Measurements from ENCODE around the gene KIR3DL3.
"Not testable (repeated sequence)": the region's sequence is repeated elsewhere in the genome, so short reads cannot be mapped to it uniquely, and the experiment has no call there.

KIR3DL3 gene

GRCh38 chr19:54727562-54727961 lies 3.3 kb downstream of the KIR3DL3 start:
- TF ChIP-seq GATA2 (IDR thresholded peaks at IDR 0.05; ENCODE audit: low read depth, low read length) (no peak), GATA3 (IDR thresholded peaks at IDR 0.05; ENCODE audit: low read depth, low read length) (no peak)

DNA sequence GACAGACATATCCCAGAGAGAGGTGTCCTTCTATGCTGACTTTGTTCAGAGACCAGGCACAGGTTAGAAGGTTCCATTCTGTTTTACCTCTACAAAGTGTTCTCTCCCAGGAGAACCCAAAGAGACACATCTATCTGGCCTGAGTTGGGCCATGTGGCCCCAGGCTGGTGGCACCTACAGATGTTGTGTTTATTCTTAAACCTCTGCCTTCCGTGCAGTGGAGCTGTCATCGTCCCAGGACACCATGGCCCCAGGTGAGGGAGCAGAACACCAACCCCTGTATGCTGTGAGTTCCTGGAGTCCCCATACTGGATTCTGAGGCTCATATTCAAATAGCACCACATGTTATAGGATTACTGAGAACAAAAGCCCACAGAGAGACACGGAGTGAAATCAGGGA lies 3.9 kb downstream of the KIR3DL3 start:
- no peak for TF ChIP-seq GATA2 (IDR thresholded peaks at IDR 0.05; ENCODE audit: low read depth, low read length)
- no peak for TF ChIP-seq GATA3 (IDR thresholded peaks at IDR 0.05; ENCODE audit: low read depth, low read length)

DNA sequence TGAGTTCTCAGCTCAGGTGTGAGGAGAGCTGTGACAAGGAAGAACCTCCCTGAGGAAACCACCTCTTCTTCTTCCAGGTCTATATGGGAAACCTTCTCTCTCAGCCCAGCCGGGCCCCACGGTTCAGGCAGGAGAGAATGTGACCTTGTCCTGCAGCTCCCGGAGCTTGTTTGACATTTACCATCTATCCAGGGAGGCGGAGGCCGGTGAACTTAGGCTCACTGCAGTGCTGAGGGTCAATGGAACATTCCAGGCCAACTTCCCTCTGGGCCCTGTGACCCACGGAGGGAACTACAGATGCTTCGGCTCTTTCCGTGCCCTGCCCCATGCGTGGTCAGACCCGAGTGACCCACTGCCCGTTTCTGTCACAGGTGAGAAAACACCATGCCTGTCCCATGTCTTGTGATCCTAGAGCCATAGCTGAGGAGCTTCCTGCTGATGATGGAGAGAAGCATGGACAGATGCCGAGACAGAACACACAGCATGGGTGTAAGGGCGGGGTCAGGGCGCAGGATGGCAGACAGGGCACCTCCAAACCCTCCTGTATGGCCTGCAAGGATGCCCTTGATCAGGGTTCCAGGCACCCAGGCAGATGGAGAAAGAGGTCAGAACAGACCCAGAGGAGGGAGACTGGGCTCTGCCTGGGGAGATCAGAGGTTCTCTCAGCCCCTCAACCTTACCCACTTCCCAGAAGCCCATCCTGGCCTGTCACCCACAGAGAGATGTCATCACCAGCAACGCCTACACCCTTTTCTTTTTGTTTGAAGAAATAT lies 5.4 kb downstream of the KIR3DL3 start:
- TF ChIP-seq GATA3 (IDR thresholded peaks at IDR 0.05; ENCODE audit: low read depth, low read length) (no peak), GATA2 (IDR thresholded peaks at IDR 0.05; ENCODE audit: low read depth, low read length) (no peak)

- TF ChIP-seq GATA2 (IDR thresholded peaks at IDR 0.05; ENCODE audit: low read depth, low read length): no peak
- no peak for TF ChIP-seq GATA3 (IDR thresholded peaks at IDR 0.05; ENCODE audit: low read depth, low read length)
Measured at GRCh38 chr19:54731191-54731590, 6.9 kb downstream of the KIR3DL3 start.

GRCh38 chr19:54738306-54738705 lies 14.1 kb downstream of the KIR3DL3 start, which contains the start of gene KIR2DL3:
Gene KIR2DL3 (plus strand): TSS chr19:54738513. CDS start chr19:54738546, 33 bp downstream.
- not testable (repeated sequence) for TF ChIP-seq GATA3, GATA2 (IDR thresholded peaks at IDR 0.05; ENCODE audit: low read depth, low read length)

DNA sequence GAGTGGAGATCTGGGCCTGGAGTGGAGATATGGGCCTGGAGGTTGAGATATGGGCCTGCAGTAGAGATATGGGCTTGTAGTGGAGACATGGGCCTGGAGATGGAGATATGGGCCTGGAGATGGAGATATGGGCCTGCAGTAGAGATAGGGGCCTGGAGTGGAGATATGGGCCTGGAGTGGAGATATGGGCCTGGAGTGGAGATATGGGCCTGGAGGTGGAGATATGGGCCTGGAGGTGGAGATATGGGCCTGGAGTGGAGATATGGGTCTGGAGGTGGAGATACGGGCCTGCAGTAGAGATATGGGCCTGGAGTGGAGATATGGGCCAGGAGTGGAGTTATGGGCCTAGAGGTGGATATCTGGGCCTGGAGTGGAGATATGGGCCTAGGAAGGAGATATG lies 14.5 kb downstream of the KIR3DL3 start:
- TF ChIP-seq GATA2 (IDR thresholded peaks at IDR 0.05; ENCODE audit: low read depth, low read length) (no peak), GATA3 (IDR thresholded peaks at IDR 0.05; ENCODE audit: low read depth, low read length) (no peak)

DNA sequence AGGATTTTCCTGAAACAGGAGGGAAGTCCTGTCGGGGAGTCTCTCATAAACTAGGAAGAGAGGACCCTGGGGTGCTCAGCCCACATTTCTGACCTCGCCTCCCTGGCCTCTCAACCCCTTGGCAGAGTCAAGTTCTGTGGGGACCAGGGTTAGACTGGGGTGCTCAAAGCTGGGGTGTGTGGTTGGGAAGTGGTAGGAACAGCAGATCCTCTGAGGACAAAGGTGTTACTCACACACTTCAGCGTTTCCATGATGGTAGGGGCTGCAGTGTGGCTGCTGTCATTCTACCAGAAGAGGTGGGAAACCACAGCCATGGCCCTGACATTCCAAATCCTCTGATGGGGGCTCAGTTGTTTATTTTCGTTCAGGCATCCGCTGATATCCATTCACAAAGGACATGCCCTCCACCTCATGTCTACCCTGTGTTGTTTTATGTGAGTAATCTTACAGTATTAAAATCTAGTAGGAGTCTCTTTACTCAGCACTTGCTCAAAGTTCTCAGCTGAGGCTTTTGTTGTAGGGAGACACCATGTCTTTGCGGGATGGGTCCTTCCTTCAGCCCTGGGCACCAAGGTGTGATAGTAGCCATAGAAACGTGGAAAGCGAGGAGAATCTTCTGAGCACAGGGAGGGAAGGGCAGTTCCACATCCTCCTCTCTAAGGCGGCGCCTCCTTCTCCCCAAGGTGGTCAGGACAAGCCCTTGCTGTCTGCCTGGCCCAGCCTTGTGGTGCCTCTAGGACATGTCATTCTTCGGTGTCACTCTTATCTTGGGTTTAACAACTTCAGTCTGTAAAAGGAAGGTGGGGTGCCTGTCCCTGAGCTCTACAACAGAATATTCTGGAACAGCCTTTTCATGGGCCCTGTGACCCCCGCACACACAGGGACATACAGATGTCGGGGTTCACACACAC lies 15.6 kb downstream of the KIR3DL3 start:
- TF ChIP-seq GATA2 (IDR thresholded peaks at IDR 0.05; ENCODE audit: low read depth, low read length) (no peak), GATA3 (IDR thresholded peaks at IDR 0.05; ENCODE audit: low read depth, low read length) (no peak)

- TF ChIP-seq GATA3, GATA2 (IDR thresholded peaks at IDR 0.05; ENCODE audit: low read depth, low read length): not testable (repeated sequence)
Measured at GRCh38 chr19:54769646-54770045, 45.4 kb downstream of the KIR3DL3 start, which contains the start of gene KIR2DL1. Gene KIR2DL1 (plus strand): TSS chr19:54769793. CDS start chr19:54769851, 58 bp downstream.

Data from SH-SY5Y (cell line).